ENCODE results near the gene GPR146. TPM values are rescaled to one million over a fixed set of nuclear protein-coding genes. Genes with fewer than 3 reads are reported as not detected.
A peak's percentile ranks its signal among the peaks of the same experiment; 100 is the strongest.

GPR146 gene
- total and polyA plus RNA-seq, 9 donors, result 2.3 to 4.8 (median 3.2) TPM

DNA sequence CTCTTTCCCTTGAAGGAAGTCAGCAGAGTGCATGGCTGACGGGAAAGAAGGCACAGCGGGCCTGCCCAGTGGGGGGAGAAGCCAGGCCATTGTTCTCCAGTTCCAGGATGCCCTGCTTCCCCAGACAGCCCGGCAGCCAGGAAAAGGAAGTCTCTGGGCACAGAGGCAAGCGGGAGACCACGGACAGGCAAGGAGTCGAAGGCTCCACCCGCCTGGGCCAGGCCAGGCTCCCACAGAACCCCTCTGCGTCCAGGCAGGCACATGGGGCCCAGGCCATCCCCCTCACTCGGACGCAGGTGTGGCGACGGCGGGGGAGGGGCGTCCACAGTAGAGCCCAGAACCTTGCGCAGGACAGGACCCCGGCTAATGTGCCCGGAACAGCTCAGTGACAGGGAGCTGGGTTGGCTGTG lies 8.7 kb downstream of the GPR146 start:
- WGBS (ENCODE audit: insufficient coverage), result 69% methylated on average over 17 of the region's 17 CpGs
- Histone ChIP-seq H3K36me3 (ENCODE audit: control insufficient read depth, insufficient read depth, low read length) (peaks cover 5% of the 10 kb centered on the region), H3K9me3 (replicated peaks; ENCODE audit: control insufficient read depth, low read depth, low read length) (no peaks in the 10 kb centered on the region), H3K4me1 (ENCODE audit: control insufficient read depth, insufficient read depth, low read length) (peaks cover 88% of the 10 kb centered on the region), H3K27me3 (ENCODE audit: control insufficient read depth, insufficient read depth, low read length) (no peaks in the 10 kb centered on the region), H3K4me3 (ENCODE audit: low read length) (no peak overlapping the region), H3K27ac (ENCODE audit: low read length) (peak overlapping the region; percentile 86)
- DNase-seq, result peak; percentile 56

- Histone ChIP-seq H3K4me1 (ENCODE audit: control insufficient read depth, insufficient read depth, low read length) (peaks cover 90% of the 10 kb centered on the region), H3K27me3 (ENCODE audit: control insufficient read depth, insufficient read depth, low read length) (no peaks in the 10 kb centered on the region), H3K27ac (ENCODE audit: low read length) (peak overlapping the region; percentile 45), H3K36me3 (ENCODE audit: control insufficient read depth, insufficient read depth, low read length) (peaks cover 9% of the 10 kb centered on the region), H3K9me3 (replicated peaks; ENCODE audit: control insufficient read depth, low read depth, low read length) (no peaks in the 10 kb centered on the region), H3K4me3 (ENCODE audit: low read length) (no peak overlapping the region)
- DNase-seq, result no peak
- 80% methylated on average over 5 of the region's 17 CpGs for WGBS (ENCODE audit: insufficient coverage)
Observed at GRCh38 chr7:1053816-1054370, 9.5 kb downstream of the GPR146 start.

- Histone ChIP-seq H3K4me3 (ENCODE audit: low read length) (no peak overlapping the region), H3K27ac (ENCODE audit: low read length) (peak overlapping the region; percentile 79), H3K4me1 (ENCODE audit: control insufficient read depth, insufficient read depth, low read length) (peaks cover 86% of the 10 kb centered on the region), H3K27me3 (ENCODE audit: control insufficient read depth, insufficient read depth, low read length) (no peaks in the 10 kb centered on the region), H3K9me3 (replicated peaks; ENCODE audit: control insufficient read depth, low read depth, low read length) (no peaks in the 10 kb centered on the region), H3K36me3 (ENCODE audit: control insufficient read depth, insufficient read depth, low read length) (peaks cover 9% of the 10 kb centered on the region)
- no peak for DNase-seq
- 36% methylated on average over 21 of the region's 25 CpGs for WGBS (ENCODE audit: insufficient coverage)
Observed at GRCh38 chr7:1054438-1054837, 10.1 kb downstream of the GPR146 start.

DNA sequence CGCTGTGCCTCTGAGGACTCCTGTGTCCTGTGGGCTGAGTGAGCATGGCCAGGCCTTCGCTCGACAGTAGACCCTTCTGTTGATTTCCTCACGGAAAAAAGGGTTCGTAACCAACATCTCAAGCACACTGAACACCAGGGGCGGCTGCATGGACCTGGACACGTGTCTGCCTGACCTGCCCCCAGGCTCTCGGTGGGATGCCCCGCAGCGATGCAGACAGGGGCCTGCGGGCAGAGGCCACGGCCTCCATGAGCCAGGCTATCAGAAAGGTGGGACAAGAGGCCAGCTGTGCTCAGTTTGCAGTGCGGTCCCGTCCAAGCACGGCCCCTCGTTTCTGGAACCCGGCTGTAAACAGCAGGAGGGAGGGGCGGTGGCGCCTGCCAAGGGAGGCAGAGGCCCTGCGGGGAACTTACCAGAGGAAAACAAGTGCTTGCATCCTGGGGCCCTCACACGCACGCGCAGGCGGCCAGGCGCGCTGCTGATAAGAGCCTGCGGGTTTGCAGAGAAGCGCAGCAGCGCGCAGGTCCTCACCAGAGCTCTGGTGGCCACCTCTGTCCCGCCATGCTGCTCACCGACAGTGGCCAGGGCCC lies 10.6 kb downstream of the GPR146 start:
- H3K9me3 ChIP-seq (replicated peaks; ENCODE audit: control insufficient read depth, low read depth, low read length), result no peaks in the 10 kb centered on the region
- 14% methylated on average over 31 of the region's 32 CpGs for WGBS (ENCODE audit: insufficient coverage)
- peaks cover 9% of the 10 kb centered on the region for H3K36me3 ChIP-seq (ENCODE audit: control insufficient read depth, insufficient read depth, low read length)
- H3K27ac ChIP-seq (ENCODE audit: low read length), result peak overlapping the region; percentile 80
- H3K4me3 ChIP-seq (ENCODE audit: low read length), result no peak overlapping the region
- DNase-seq, result peak; percentile 88
- no peaks in the 10 kb centered on the region for H3K27me3 ChIP-seq (ENCODE audit: control insufficient read depth, insufficient read depth, low read length)
- peaks cover 82% of the 10 kb centered on the region for H3K4me1 ChIP-seq (ENCODE audit: control insufficient read depth, insufficient read depth, low read length)

DNA sequence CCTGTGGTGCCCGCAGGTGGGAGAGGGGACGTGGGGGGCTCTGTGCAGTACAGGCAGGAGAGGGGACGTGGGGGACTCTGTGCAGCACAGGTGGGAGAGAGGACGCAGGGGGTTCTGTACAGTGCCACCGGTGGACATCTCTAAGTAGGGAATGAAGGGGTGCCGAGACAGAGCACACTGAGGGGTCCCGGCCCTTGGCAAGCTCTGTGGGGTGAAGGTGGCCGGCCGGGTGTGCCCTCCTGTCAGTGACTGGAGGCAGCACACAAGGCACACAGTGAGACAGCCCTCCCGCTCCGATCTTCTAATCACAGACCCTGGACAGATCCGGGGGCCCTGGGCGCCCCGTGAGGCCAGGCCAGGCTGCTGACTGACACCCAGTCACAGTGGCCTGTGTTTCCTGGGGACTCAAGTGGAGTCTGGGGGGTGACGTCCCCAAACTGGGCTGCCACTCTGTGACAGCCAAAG lies 11.2 kb downstream of the GPR146 start:
- Histone ChIP-seq H3K4me1 (ENCODE audit: control insufficient read depth, insufficient read depth, low read length) (peaks cover 84% of the 10 kb centered on the region), H3K36me3 (ENCODE audit: control insufficient read depth, insufficient read depth, low read length) (peaks cover 9% of the 10 kb centered on the region), H3K4me3 (ENCODE audit: low read length) (no peak overlapping the region), H3K27ac (ENCODE audit: low read length) (peak overlapping the region; percentile 80), H3K9me3 (replicated peaks; ENCODE audit: control insufficient read depth, low read depth, low read length) (no peaks in the 10 kb centered on the region), H3K27me3 (ENCODE audit: control insufficient read depth, insufficient read depth, low read length) (no peaks in the 10 kb centered on the region)
- 56% methylated on average over 15 of the region's 15 CpGs for WGBS (ENCODE audit: insufficient coverage)
- DNase-seq, result no peak

DNA sequence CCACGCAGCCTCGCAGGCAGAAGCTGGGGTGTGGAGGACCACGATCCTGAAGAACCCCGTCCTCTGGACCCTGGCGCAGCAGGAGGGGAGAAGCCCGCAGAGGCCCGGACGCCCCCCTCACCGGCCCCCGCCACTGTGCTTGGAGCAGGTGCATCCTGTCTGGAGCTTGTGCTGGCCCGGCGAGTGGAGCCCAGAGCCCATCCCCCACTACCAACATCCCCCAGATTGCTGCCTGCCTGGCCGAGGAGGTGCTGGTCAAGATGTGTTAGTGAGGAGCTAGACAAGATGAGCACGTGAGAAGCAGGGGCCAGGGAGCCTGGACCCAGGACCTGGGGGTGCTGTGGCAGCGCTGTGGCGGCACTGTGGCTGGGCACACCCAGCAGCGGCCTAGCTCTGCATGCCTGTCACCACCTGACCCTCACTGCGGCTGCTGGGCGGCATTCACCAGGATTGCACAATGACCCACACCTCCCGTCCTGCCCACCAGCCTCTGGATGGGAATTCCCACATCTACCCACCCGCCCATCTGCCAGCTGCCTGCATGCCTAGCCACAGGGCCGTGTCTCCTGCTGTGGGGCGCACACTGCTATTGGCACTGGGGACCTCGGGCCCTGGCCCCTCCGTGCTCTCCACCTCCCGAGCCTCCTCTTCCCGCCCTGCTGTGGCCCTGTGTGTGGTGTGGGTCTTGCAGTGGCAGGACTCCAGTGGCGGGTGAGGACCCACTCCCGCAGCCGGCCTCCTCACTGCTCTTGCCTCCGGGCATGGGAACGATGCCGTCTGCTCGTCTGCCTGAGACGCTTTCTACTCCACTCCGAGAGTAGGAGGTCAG lies 11.8 kb downstream of the GPR146 start:
- H3K36me3 ChIP-seq (ENCODE audit: control insufficient read depth, insufficient read depth, low read length), result peaks cover 9% of the 10 kb centered on the region
- H3K27me3 ChIP-seq (ENCODE audit: control insufficient read depth, insufficient read depth, low read length), result no peaks in the 10 kb centered on the region
- 66% methylated on average over 18 of the region's 36 CpGs for WGBS (ENCODE audit: insufficient coverage)
- DNase-seq, result no peak
- H3K9me3 ChIP-seq (replicated peaks; ENCODE audit: control insufficient read depth, low read depth, low read length), result no peaks in the 10 kb centered on the region
- H3K4me1 ChIP-seq (ENCODE audit: control insufficient read depth, insufficient read depth, low read length), result peaks cover 84% of the 10 kb centered on the region
- H3K4me3 ChIP-seq (ENCODE audit: low read length), result no peak overlapping the region
- H3K27ac ChIP-seq (ENCODE audit: low read length), result peak overlapping the region; percentile 80

GRCh38 chr7:1056785-1057410 lies 12.6 kb downstream of the GPR146 start:
- Histone ChIP-seq H3K4me1 (ENCODE audit: control insufficient read depth, insufficient read depth, low read length) (peaks cover 79% of the 10 kb centered on the region), H3K36me3 (ENCODE audit: control insufficient read depth, insufficient read depth, low read length) (peaks cover 9% of the 10 kb centered on the region), H3K9me3 (replicated peaks; ENCODE audit: control insufficient read depth, low read depth, low read length) (no peaks in the 10 kb centered on the region), H3K27me3 (ENCODE audit: control insufficient read depth, insufficient read depth, low read length) (no peaks in the 10 kb centered on the region), H3K4me3 (ENCODE audit: low read length) (no peak overlapping the region), H3K27ac (ENCODE audit: low read length) (no peak overlapping the region)
- WGBS (ENCODE audit: insufficient coverage), result 83% methylated on average over 25 of the region's 27 CpGs
- DNase-seq, result no peak

DNA sequence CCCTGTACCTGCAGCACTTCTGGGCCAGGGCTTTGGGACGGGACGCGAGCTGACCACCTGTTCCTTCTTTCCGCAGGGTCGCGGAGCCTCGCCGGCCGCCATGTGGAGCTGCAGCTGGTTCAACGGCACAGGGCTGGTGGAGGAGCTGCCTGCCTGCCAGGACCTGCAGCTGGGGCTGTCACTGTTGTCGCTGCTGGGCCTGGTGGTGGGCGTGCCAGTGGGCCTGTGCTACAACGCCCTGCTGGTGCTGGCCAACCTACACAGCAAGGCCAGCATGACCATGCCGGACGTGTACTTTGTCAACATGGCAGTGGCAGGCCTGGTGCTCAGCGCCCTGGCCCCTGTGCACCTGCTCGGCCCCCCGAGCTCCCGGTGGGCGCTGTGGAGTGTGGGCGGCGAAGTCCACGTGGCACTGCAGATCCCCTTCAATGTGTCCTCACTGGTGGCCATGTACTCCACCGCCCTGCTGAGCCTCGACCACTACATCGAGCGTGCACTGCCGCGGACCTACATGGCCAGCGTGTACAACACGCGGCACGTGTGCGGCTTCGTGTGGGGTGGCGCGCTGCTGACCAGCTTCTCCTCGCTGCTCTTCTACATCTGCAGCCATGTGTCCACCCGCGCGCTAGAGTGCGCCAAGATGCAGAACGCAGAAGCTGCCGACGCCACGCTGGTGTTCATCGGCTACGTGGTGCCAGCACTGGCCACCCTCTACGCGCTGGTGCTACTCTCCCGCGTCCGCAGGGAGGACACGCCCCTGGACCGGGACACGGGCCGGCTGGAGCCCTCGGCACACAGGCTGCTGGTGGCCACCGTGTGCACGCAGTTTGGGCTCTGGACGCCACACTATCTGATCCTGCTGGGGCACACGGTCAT lies 13.3 kb downstream of the GPR146 start:
- H3K36me3 ChIP-seq (ENCODE audit: control insufficient read depth, insufficient read depth, low read length), result peaks cover 9% of the 10 kb centered on the region
- no peaks in the 10 kb centered on the region for H3K27me3 ChIP-seq (ENCODE audit: control insufficient read depth, insufficient read depth, low read length)
- peaks cover 71% of the 10 kb centered on the region for H3K4me1 ChIP-seq (ENCODE audit: control insufficient read depth, insufficient read depth, low read length)
- no peak overlapping the region for H3K4me3 ChIP-seq (ENCODE audit: low read length)
- no peak overlapping the region for H3K27ac ChIP-seq (ENCODE audit: low read length)
- H3K9me3 ChIP-seq (replicated peaks; ENCODE audit: control insufficient read depth, low read depth, low read length), result no peaks in the 10 kb centered on the region
- peak; percentile 68 for DNase-seq
- 90% methylated on average over 62 of the region's 62 CpGs for WGBS (ENCODE audit: insufficient coverage)

DNA sequence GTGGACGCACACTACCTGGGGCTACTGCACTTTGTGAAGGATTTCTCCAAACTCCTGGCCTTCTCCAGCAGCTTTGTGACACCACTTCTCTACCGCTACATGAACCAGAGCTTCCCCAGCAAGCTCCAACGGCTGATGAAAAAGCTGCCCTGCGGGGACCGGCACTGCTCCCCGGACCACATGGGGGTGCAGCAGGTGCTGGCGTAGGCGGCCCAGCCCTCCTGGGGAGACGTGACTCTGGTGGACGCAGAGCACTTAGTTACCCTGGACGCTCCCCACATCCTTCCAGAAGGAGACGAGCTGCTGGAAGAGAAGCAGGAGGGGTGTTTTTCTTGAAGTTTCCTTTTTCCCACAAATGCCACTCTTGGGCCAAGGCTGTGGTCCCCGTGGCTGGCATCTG lies 14.0 kb downstream of the GPR146 start:
- no peaks in the 10 kb centered on the region for H3K9me3 ChIP-seq (replicated peaks; ENCODE audit: control insufficient read depth, low read depth, low read length)
- H3K4me1 ChIP-seq (ENCODE audit: control insufficient read depth, insufficient read depth, low read length), result peaks cover 65% of the 10 kb centered on the region
- WGBS (ENCODE audit: insufficient coverage), result 75% methylated on average over 8 of the region's 13 CpGs
- no peak overlapping the region for H3K27ac ChIP-seq (ENCODE audit: low read length)
- no peak overlapping the region for H3K4me3 ChIP-seq (ENCODE audit: low read length)
- DNase-seq, result no peak
- no peaks in the 10 kb centered on the region for H3K27me3 ChIP-seq (ENCODE audit: control insufficient read depth, insufficient read depth, low read length)
- peaks cover 9% of the 10 kb centered on the region for H3K36me3 ChIP-seq (ENCODE audit: control insufficient read depth, insufficient read depth, low read length)
